Spleen (tissue), 11 donors: ENCODE data around the gene MACROD2. TPM values are rescaled to one million over a fixed set of nuclear protein-coding genes. Genes with fewer than 3 reads are reported as not detected.

Source experiments
- DNase-seq: peaks from one replicate; pipeline ENCODE4 v3.0.0-alpha.2; 2020
- H3K27ac ChIP-seq, 8 donors: fragments of 200-600 bp; sonication (generic) in 7 of 8; 1 replicate in 4 of 8; 2 replicates in 4 of 8; pipeline versions ENCODE4 v1.5.0 to v1.8.0; 2016 to 2021; ENCODE audit warnings: inconsistent platforms in 4 of 8, mild to moderate bottlenecking in 4 of 8, moderate library complexity in 1 of 8
- H3K27me3 ChIP-seq, 7 donors: fragments of 200-600 bp; sonication (generic) in 6 of 7; replicated peaks in 1 of 7; 1 replicate in 4 of 7; 2 replicates in 3 of 7; pipeline versions ENCODE4 v1.5.0 to v1.8.0; 2016 to 2021; ENCODE audit warnings: inconsistent platforms in 3 of 7, mild to moderate bottlenecking in 1 of 7
- H3K36me3 ChIP-seq, 6 donors: fragments of 200-600 bp; sonication (generic) in 5 of 6; 1 replicate in 4 of 6; 2 replicates in 2 of 6; pipeline versions ENCODE4 v1.5.0 to v1.8.0; 2016 to 2021; ENCODE audit warnings: inconsistent platforms in 2 of 6
- H3K4me1 ChIP-seq, 6 donors: fragments of 200-600 bp; sonication (generic) in 5 of 6; 1 replicate in 3 of 6; 2 replicates in 3 of 6; pipeline versions ENCODE4 v1.5.0 to v1.8.0; 2016 to 2021; ENCODE audit warnings: inconsistent platforms in 3 of 6
- H3K4me3 ChIP-seq, 8 donors: fragments of 200-600 bp; sonication (generic) in 7 of 8; 1 replicate in 4 of 8; 2 replicates in 4 of 8; pipeline versions ENCODE4 v1.5.0 to v1.8.0; 2016 to 2021; ENCODE audit warnings: inconsistent platforms in 4 of 8, mild to moderate bottlenecking in 4 of 8, moderate library complexity in 2 of 8
- H3K9me3 ChIP-seq, 8 donors: fragments of 200-600 bp; sonication (generic) in 7 of 8; 1 replicate in 4 of 8; 2 replicates in 4 of 8; pipeline versions ENCODE4 v1.5.0 to v1.8.0; 2016 to 2021; ENCODE audit warnings: inconsistent platforms in 4 of 8
- POLR2A ChIP-seq, 3 donors: fragments of 450-650 bp; IDR thresholded peaks; one replicate each; pipeline ENCODE4 v1.5.1; 2017; ENCODE audit warnings: antibody characterized with exemption in 3 of 3, mild to moderate bottlenecking in 1 of 3
- POLR2AphosphoS5 ChIP-seq, 3 donors: sonication (generic); formaldehyde crosslinking; IDR thresholded peaks; one replicate each; pipeline ENCODE4 v1.5.1; 2017; ENCODE audit warnings: antibody characterized with exemption in 3 of 3
- WGBS, 5 donors: extraction: QIAGEN DNeasy Blood & Tissue Kit in 3 of 5; methylation state at CpG; one replicate each; pipeline versions ENCODE4 v1.1.5 to v1.1.7; 2013 to 2018; 5-methylcytosine and 5-hydroxymethylcytosine counted together
- intact Hi-C: fragments of 100-400 bp; cut with DNase I; formaldehyde crosslinking; loops from one replicate; pipeline ENCODE4 v1.15.0; 2023; ENCODE audit warnings: low total_unique reads
- polyA plus RNA-seq, 3 donors: library from polyadenylated mRNA; stranded (reverse); fragments of 200-250 nt; gene quantifications; one replicate each; pipeline ENCODE4 v1.2.1, GENCODE V29; 2013
- total RNA-seq, 7 donors: library from RNA; depleted of rRNA in 3 of 7; stranded (reverse); fragments of >200 nt in 3 of 7; fragmentation: NEBNext Ultra II Directional in 4 of 7; extraction: Animal tissue kit (Norgen Biotek cat#: 25700) in 4 of 7; gene quantifications; one replicate each; pipeline versions ENCODE4 v1.1.0 to v1.2.1, GENCODE V29; 2016 to 2021
- TF ChIP-seq, protein P1 (sequence below), 11 experiments: fragments of 200-600 bp in 7 of 11; fragments of 450-650 bp in 4 of 11; sonication (generic) in 4 of 11; IDR thresholded peaks in 8 of 11; conservative IDR thresholded peaks in 3 of 11; 1 replicate in 7 of 11; 2 replicates in 4 of 11; pipeline versions ENCODE4 v1.4.0 to v1.8.0; 2016 to 2021; ENCODE audit warnings: antibody characterized with exemption in 11 of 11, inconsistent platforms in 4 of 11, mild to moderate bottlenecking in 1 of 11
- donor health status: healthy with polysubstance abuse.
- donor health status: DM: no; HTN: no; CAD: no; lungs with moderate emphysema.
- donor health status: DM: no; HTN: no; CAD: no.
- donor health status: Bipolar disorder and iron deficiency.
- donor health status: healthy.
- donor health status: DM: no; HTN: no; CAD: no.
- donor health status: DM: yes; HTN: yes; CAD: no.

MACROD2 gene
- total and polyA plus RNA-seq, 10 donors = 1.5 to 4.7 (median 3.4) TPM

DNA sequence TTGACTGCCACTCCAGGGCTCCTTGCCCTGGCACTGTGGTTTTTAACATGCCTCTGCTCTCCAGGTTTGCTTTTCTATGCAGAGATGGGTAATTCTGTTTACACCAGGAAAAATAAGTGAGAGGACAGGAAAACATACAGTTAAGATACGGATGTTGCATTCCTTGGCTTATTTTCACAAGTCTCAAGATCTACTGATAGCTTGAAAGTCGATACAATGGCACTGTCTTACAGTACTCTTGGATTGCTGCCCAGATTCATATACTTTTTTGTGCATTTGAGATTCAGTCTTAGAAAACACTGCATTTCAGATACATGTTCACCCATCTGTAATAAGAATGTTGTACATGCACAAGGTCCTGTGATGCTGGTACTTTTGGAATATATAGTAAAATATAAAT lies 501.7 kb downstream of the MACROD2 start:
- Histone ChIP-seq H3K36me3 (no peaks in the 10 kb centered on the region), H3K4me3 (no peak overlapping the region), H3K4me1 (no peaks in the 10 kb centered on the region), H3K27ac (no peak overlapping the region), H3K27me3 (no peaks in the 10 kb centered on the region), H3K9me3 (peaks cover 0 to 8% (median 0%) of the 10 kb centered on the region in 8 donors)
- intact Hi-C loops = no loop called here
- DNase-seq = no peak
- WGBS, 5 donors = 40 to 66% (median 47%) methylated on average over 2 of the region's 2 CpGs
- TF ChIP-seq POLR2AphosphoS5 (IDR thresholded peaks at IDR 0.05) (no peak), POLR2A (IDR thresholded peaks at IDR 0.05) (no peak)
- TF ChIP-seq, protein P1, sequence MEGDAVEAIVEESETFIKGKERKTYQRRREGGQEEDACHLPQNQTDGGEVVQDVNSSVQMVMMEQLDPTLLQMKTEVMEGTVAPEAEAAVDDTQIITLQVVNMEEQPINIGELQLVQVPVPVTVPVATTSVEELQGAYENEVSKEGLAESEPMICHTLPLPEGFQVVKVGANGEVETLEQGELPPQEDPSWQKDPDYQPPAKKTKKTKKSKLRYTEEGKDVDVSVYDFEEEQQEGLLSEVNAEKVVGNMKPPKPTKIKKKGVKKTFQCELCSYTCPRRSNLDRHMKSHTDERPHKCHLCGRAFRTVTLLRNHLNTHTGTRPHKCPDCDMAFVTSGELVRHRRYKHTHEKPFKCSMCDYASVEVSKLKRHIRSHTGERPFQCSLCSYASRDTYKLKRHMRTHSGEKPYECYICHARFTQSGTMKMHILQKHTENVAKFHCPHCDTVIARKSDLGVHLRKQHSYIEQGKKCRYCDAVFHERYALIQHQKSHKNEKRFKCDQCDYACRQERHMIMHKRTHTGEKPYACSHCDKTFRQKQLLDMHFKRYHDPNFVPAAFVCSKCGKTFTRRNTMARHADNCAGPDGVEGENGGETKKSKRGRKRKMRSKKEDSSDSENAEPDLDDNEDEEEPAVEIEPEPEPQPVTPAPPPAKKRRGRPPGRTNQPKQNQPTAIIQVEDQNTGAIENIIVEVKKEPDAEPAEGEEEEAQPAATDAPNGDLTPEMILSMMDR (IDR thresholded peaks at IDR 0.05 in 8 of 11, conservative IDR thresholded peaks at IDR 0.05 in 3 of 11) = no peak

DNA sequence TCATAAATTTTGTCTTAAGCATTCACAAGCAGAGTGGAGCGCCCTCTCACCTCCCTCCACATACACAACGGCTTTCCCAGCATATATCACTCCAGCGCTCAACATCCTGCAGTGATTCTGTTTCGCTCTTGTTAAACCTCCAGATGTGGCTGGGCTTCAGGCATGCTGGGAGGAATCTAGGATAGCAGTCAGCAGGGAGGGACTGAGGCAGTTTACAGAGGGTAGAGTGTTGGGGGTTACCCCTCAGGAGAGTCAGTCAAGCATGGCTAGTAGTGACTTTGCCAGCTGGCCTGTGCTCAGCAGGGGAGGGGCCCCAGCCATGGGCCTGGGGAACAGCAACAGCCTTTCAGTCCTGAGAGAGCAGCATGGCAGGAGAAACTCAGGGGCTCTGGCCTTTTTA lies 503.5 kb downstream of the MACROD2 start:
- no peaks in the 10 kb centered on the region for H3K36me3 ChIP-seq
- no peak for TF ChIP-seq POLR2AphosphoS5 (IDR thresholded peaks at IDR 0.05)
- TF ChIP-seq POLR2A (IDR thresholded peaks at IDR 0.05) = no peak
- TF ChIP-seq, protein P1 (IDR thresholded peaks at IDR 0.05 in 8 of 11, conservative IDR thresholded peaks at IDR 0.05 in 3 of 11) = no peak
- no peak overlapping the region for H3K4me3 ChIP-seq
- peaks cover 0 to 8% (median 0%) of the 10 kb centered on the region in 8 donors for H3K9me3 ChIP-seq
- intact Hi-C loops = no loop called here
- H3K4me1 ChIP-seq = no peaks in the 10 kb centered on the region
- 77 to 91% (median 88%) methylated on average over 4 of the region's 4 CpGs for WGBS, 5 donors
- H3K27me3 ChIP-seq = no peaks in the 10 kb centered on the region
- H3K27ac ChIP-seq = no peak overlapping the region
- DNase-seq = no peak

DNA sequence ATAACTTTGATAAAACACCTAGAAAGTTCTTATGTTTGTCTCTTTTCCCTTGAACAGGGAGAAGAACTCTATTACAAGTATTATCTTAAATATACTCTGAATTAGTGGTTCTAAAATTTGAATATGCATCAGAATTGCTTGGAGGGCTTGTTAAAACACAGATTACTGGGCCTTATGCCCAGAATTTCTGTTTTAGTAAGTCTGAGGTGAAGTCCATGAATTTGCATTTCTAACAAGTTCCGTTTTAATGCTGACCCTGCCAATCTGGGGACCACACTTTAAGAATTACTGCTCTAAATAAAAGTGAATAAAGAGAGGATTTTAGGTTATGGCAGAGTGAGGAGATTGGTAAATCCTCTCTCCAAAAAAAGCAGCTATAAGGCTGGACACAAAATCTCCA lies 510.2 kb downstream of the MACROD2 start:
- Histone ChIP-seq H3K9me3 (peaks cover 0 to 8% (median 0%) of the 10 kb centered on the region in 8 donors), H3K4me3 (no peak overlapping the region), H3K27me3 (no peaks in the 10 kb centered on the region), H3K27ac (no peak overlapping the region), H3K36me3 (no peaks in the 10 kb centered on the region), H3K4me1 (no peaks in the 10 kb centered on the region)
- WGBS, 5 donors = 48 to 88% (median 80%) methylated on average over 1 of the region's 1 CpG
- no peak for TF ChIP-seq POLR2A (IDR thresholded peaks at IDR 0.05)
- no peak for TF ChIP-seq POLR2AphosphoS5 (IDR thresholded peaks at IDR 0.05)
- TF ChIP-seq, protein P1 (IDR thresholded peaks at IDR 0.05 in 8 of 11, conservative IDR thresholded peaks at IDR 0.05 in 3 of 11) = no peak
- DNase-seq = no peak
- intact Hi-C loops = no loop called here

DNA sequence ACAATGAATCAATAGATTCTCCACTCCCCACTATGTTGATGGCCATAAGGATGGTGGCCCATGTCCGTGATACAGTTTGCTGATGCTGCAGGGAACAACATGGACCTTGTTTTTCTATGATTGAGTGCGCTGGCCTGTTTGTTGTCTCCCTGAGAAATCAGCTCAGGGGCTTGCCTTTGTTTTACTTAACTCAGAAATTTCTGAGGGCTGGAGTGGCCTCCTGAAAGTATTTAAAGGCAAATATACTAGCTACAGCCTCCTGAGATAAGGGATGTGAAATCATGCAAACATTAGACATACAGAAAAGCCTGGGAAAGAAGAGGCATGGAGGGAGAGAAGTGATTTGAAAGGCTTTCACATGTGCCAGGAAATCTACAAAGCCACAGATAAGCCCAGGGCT lies 512.4 kb downstream of the MACROD2 start:
- intact Hi-C loops = no loop called here
- TF ChIP-seq POLR2AphosphoS5 (IDR thresholded peaks at IDR 0.05) (no peak), POLR2A (IDR thresholded peaks at IDR 0.05) (no peak)
- TF ChIP-seq, protein P1 (IDR thresholded peaks at IDR 0.05 in 8 of 11, conservative IDR thresholded peaks at IDR 0.05 in 3 of 11) = no peak
- 81 to 90% (median 85%) methylated on average over 2 of the region's 2 CpGs for WGBS, 5 donors
- no peaks in the 10 kb centered on the region for H3K4me1 ChIP-seq
- DNase-seq = no peak
- peaks cover 0 to 8% (median 0%) of the 10 kb centered on the region in 8 donors for H3K9me3 ChIP-seq
- no peaks in the 10 kb centered on the region for H3K36me3 ChIP-seq
- no peaks in the 10 kb centered on the region for H3K27me3 ChIP-seq
- no peak overlapping the region for H3K4me3 ChIP-seq
- no peak overlapping the region for H3K27ac ChIP-seq
